Measurements from ENCODE around the gene PRH2. TPM values are rescaled to one million over a fixed set of nuclear protein-coding genes. Genes with fewer than 3 reads are reported as not detected.

The PRH2 gene
- total and polyA plus RNA-seq, 2 donors (not counting 3 experiments of a cell fraction or from before 2014, with no cell fraction given), result not detected

DNA sequence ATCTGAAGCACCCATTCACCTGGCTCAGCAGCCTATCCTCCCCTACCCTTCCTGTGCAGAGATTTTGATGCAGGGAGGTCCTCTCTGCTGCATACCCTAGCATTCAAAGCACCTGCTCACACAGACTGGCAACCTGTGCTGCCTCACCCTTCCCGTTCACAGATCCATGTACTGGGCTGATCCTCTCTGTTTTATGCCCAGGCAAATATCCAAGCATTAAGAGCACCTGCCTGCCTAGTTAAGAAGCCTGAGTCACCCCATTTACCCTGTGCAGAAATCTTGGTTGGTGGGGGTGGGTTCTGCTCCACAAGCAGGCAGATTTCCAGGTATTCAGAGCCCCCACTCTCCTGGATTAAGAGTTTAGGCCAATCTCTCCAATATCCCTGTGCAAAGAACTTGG, 28.1 kb upstream of the PRH2 start:
- no peaks in the 10 kb centered on the region for H4K20me1 ChIP-seq (replicated peaks; ENCODE audit: control insufficient read depth, extremely low read depth, insufficient read depth, low read length)
- intact Hi-C loops (cut with micrococcal nuclease), result no loop called here
- ChIA-PET POLR2A (no interaction called here), CTCF (no interaction called here)
- H3K4me2 ChIP-seq (ENCODE audit: insufficient read depth, low read length), result no peak overlapping the region
- dilution Hi-C loops (cut with MboI; ENCODE audit: extremely low pct_ligation_motif_present, low sequenced_read_pairs), result no loop called here
- DNase-seq (ENCODE audit: low read depth, low spot score) (no peak), FAIRE-seq (no peak)
- H3K4me3 ChIP-seq (replicated peaks in 1 of 3; ENCODE audit: insufficient read depth in 1 of 3, low read depth in 1 of 3, low read length in 3 of 3), result no peak overlapping the region
- no peak overlapping the region for H3K9ac ChIP-seq (replicated peaks; ENCODE audit: extremely low read depth, insufficient read depth, low read length)
- no peak overlapping the region for H2AFZ ChIP-seq (ENCODE audit: low read depth, low read length)
- H3K36me3 ChIP-seq (ENCODE audit: control insufficient read depth in 2 of 2, extremely low read depth in 1 of 2, insufficient read depth in 2 of 2, low read length in 2 of 2), result no peaks in the 10 kb centered on the region
- H3K9me3 ChIP-seq (replicated peaks; ENCODE audit: control insufficient read depth, insufficient read depth, low read length), result no peaks in the 10 kb centered on the region
- H3K27ac ChIP-seq (ENCODE audit: insufficient read depth, low read depth, low read length), result no peak overlapping the region
- no TSS peak for BruUV-seq (replicated peaks)
- H3K9me1 ChIP-seq (replicated peaks; ENCODE audit: control insufficient read depth, extremely low read depth, insufficient read depth, low read length), result no peaks in the 10 kb centered on the region
- no peaks in the 10 kb centered on the region for H3K27me3 ChIP-seq (ENCODE audit: control insufficient read depth in 2 of 2, insufficient read depth in 2 of 2, low read length in 2 of 2)
- no peaks in the 10 kb centered on the region for H3K4me1 ChIP-seq (ENCODE audit: control insufficient read depth, extremely low read depth, insufficient read depth, low read length)
- H3K79me2 ChIP-seq (ENCODE audit: control insufficient read depth, insufficient read depth, low read length), result no peaks in the 10 kb centered on the region
- TF ChIP-seq, protein P1, sequence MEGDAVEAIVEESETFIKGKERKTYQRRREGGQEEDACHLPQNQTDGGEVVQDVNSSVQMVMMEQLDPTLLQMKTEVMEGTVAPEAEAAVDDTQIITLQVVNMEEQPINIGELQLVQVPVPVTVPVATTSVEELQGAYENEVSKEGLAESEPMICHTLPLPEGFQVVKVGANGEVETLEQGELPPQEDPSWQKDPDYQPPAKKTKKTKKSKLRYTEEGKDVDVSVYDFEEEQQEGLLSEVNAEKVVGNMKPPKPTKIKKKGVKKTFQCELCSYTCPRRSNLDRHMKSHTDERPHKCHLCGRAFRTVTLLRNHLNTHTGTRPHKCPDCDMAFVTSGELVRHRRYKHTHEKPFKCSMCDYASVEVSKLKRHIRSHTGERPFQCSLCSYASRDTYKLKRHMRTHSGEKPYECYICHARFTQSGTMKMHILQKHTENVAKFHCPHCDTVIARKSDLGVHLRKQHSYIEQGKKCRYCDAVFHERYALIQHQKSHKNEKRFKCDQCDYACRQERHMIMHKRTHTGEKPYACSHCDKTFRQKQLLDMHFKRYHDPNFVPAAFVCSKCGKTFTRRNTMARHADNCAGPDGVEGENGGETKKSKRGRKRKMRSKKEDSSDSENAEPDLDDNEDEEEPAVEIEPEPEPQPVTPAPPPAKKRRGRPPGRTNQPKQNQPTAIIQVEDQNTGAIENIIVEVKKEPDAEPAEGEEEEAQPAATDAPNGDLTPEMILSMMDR (IDR thresholded peaks at IDR 0.05; ENCODE audit: extremely low read depth in 1 of 2, insufficient read depth in 1 of 2, low read depth in 1 of 2, low read length in 2 of 2), result no peak
- no peak for TF ChIP-seq POLR2A (IDR thresholded peaks at IDR 0.05; ENCODE audit: low read depth, low read length)
- no peak for TF ChIP-seq MYC (IDR thresholded peaks at IDR 0.05; ENCODE audit: low read depth, low read length)
- TF ChIP-seq, protein P2, sequence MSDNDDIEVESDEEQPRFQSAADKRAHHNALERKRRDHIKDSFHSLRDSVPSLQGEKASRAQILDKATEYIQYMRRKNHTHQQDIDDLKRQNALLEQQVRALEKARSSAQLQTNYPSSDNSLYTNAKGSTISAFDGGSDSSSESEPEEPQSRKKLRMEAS (IDR thresholded peaks at IDR 0.05; ENCODE audit: insufficient read depth, insufficient read length), result no peak
- TF ChIP-seq POLR2AphosphoS5 (IDR thresholded peaks at IDR 0.05; ENCODE audit: insufficient read depth, low read depth, low read length), result no peak
- TF ChIP-seq JUN (IDR thresholded peaks at IDR 0.05; ENCODE audit: borderline replicate concordance, insufficient read depth, insufficient read length, low read depth), result no peak
- TF ChIP-seq FOS (IDR thresholded peaks at IDR 0.05; ENCODE audit: borderline replicate concordance, insufficient read depth, low read length), result no peak
- TF ChIP-seq GATA2 (IDR thresholded peaks at IDR 0.05; ENCODE audit: insufficient read depth, insufficient read length, low read depth, low read length), result no peak
- no peak for TF ChIP-seq EZH2 (IDR thresholded peaks at IDR 0.05; ENCODE audit: borderline replicate concordance, low read depth, low read length, severe bottlenecking)

Measured in endothelial cell of umbilical vein (primary cell).